HG03378 (cell line): ENCODE results near the gene ANO1.
"Not testable (repeated sequence)": the region's sequence is repeated elsewhere in the genome, so short reads cannot be mapped to it uniquely, and the experiment has no call there.

Source experiments
- ATAC-seq: cut with Tn5 transposase; IDR thresholded peaks from one replicate; pipeline ENCODE4 v1.9.1; 2021; ENCODE audit warnings: mild to moderate bottlenecking, moderate library complexity; ENCODE audit not compliant: unreplicated experiment

Gene ANO1

GRCh38 chr11:70078095-70078780, at the start of gene ANO1:
Gene ANO1, plus strand, starts transcription at chr11:70078317. Its CDS starts 290 bp downstream, at chr11:70078607.
- ATAC-seq = no peak

- no peak for ATAC-seq
Observed at GRCh38 chr11:70029115-70029860, 48.8 kb upstream of the ANO1 start.

GRCh38 chr11:70029861-70030380, 48.2 kb upstream of the ANO1 start:
- ATAC-seq = no peak

GRCh38 chr11:70030412-70030811, 47.7 kb upstream of the ANO1 start:
- ATAC-seq = no peak

GRCh38 chr11:70031631-70032469, 46.3 kb upstream of the ANO1 start:
- no peak for ATAC-seq

GRCh38 chr11:70032470-70032795, 45.7 kb upstream of the ANO1 start:
- no peak for ATAC-seq

- no peak for ATAC-seq
Observed at GRCh38 chr11:70032943-70033710, 45.0 kb upstream of the ANO1 start.

- ATAC-seq = no peak
Observed at GRCh38 chr11:70033711-70034070, 44.4 kb upstream of the ANO1 start.

- no peak for ATAC-seq
Observed at GRCh38 chr11:70034740-70035365, 43.3 kb upstream of the ANO1 start.

- ATAC-seq = not testable (repeated sequence)
Observed at GRCh38 chr11:70035665-70036064, 42.5 kb upstream of the ANO1 start.

- no peak for ATAC-seq
Observed at GRCh38 chr11:70036971-70037882, 40.9 kb upstream of the ANO1 start.

- ATAC-seq = no peak
Observed at GRCh38 chr11:70038034-70038834, 39.9 kb upstream of the ANO1 start.

GRCh38 chr11:70040452-70040851, 37.7 kb upstream of the ANO1 start:
- no peak for ATAC-seq

GRCh38 chr11:70040869-70041501, 37.1 kb upstream of the ANO1 start:
- ATAC-seq = no peak

- ATAC-seq = no peak
Observed at GRCh38 chr11:70043482-70043881, 34.6 kb upstream of the ANO1 start.

- no peak for ATAC-seq
Observed at GRCh38 chr11:70046089-70046488, 32.0 kb upstream of the ANO1 start.

GRCh38 chr11:70048279-70049024, 29.7 kb upstream of the ANO1 start:
- ATAC-seq = no peak
